Epithelial cell of esophagus (primary cell): Measurements from ENCODE around the gene GALNT9.

Source experiments
- DNase-seq: peaks from one replicate; pipeline ENCODE4 v3.0.0; 2010; ENCODE audit warnings: low read depth
- H3K4me3 ChIP-seq: 2 replicates; pipeline ENCODE4 v1.5.1; 2011; ENCODE audit warnings: mild to moderate bottlenecking, low read length, control low read depth
- TF ChIP-seq, protein P1 (sequence below): IDR thresholded peaks from 2 replicates; pipeline ENCODE4 v1.5.1; 2011; ENCODE audit warnings: low read depth, mild to moderate bottlenecking, low read length, control low read depth, inconsistent platforms; ENCODE audit not compliant: insufficient read depth; ENCODE audit errors: missing control alignments

GALNT9 gene

DNA sequence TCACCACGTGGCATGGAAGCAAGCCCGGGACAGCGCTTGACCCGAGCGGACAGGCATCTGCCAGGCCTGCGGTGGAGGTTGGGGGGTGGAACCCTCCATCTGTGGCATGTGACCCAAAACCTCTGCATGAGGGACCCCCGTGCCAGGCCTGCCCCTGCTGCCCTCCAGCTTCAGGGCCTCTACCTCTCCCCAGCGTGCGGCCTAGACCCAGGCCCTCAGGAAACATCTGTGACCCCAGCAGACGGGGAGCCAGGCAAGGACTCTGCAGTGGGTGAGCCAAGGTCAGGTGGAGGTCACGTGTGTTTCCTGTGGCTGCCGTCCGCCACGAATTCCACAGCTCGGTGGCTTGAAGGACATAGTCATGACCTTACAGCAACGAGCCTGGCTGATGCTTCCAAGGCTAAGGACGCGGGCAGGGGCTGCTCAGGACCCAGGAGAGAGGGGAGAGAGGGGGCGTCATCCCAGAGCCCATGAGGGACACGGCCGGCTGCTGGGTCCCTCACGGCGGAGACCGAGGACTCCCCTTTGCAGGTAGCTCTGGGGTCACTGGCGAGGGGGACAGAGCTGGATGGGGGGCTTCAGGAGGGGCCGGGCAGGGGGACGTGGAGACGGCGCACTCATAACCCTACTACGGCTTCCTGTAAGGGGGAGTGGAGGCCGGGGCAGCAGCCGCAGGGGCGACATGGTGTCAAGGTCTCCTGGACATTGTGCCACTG, 91.5 kb downstream of the GALNT9 start:
- no peak overlapping the region for H3K4me3 ChIP-seq

DNA sequence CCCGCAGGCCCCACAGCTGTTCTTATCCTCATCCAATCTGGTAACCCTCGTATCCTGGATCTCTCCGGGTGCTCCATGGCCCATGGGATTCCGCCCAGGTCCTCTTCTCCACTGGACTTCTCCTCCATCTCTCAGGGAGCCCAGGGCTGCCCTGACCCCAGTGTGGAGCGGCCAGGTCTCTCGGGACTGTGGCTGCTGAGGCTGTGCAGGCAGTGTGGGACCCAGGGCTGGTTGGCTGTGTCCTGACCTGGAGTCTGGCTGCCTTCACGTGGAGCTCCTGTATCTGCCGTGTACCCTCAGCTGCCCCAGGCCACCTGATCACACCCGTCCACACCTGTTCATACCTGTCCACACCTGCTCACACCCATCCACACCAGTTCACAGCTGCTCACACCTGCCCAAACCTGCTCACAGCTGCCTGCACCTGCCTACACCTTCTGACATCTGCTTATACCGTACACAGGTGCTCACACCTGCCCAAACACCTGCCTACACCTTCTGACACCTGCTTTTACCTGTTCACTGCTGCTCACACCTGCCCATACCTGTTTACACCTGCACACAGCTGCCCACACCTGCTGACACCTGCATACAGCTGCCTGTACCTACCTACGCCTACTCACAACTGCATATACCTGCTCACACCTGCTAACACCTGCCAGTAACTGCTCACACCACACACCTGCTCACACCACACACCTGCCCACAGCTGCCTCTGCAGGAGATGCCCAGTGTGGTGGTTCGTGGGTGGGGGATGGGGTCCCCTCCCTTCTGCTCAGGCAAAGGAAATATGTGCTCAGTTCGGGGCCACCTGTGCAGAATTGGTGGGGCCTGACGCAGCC, 92.2 kb downstream of the GALNT9 start:
- no peak overlapping the region for H3K4me3 ChIP-seq
- no peak for DNase-seq
- TF ChIP-seq, protein P1, sequence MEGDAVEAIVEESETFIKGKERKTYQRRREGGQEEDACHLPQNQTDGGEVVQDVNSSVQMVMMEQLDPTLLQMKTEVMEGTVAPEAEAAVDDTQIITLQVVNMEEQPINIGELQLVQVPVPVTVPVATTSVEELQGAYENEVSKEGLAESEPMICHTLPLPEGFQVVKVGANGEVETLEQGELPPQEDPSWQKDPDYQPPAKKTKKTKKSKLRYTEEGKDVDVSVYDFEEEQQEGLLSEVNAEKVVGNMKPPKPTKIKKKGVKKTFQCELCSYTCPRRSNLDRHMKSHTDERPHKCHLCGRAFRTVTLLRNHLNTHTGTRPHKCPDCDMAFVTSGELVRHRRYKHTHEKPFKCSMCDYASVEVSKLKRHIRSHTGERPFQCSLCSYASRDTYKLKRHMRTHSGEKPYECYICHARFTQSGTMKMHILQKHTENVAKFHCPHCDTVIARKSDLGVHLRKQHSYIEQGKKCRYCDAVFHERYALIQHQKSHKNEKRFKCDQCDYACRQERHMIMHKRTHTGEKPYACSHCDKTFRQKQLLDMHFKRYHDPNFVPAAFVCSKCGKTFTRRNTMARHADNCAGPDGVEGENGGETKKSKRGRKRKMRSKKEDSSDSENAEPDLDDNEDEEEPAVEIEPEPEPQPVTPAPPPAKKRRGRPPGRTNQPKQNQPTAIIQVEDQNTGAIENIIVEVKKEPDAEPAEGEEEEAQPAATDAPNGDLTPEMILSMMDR = no peak

More for the DNA sequence above, 91.5 kb downstream of the GALNT9 start:
- TF ChIP-seq, protein P1 = no peak
- no peak for DNase-seq

DNA sequence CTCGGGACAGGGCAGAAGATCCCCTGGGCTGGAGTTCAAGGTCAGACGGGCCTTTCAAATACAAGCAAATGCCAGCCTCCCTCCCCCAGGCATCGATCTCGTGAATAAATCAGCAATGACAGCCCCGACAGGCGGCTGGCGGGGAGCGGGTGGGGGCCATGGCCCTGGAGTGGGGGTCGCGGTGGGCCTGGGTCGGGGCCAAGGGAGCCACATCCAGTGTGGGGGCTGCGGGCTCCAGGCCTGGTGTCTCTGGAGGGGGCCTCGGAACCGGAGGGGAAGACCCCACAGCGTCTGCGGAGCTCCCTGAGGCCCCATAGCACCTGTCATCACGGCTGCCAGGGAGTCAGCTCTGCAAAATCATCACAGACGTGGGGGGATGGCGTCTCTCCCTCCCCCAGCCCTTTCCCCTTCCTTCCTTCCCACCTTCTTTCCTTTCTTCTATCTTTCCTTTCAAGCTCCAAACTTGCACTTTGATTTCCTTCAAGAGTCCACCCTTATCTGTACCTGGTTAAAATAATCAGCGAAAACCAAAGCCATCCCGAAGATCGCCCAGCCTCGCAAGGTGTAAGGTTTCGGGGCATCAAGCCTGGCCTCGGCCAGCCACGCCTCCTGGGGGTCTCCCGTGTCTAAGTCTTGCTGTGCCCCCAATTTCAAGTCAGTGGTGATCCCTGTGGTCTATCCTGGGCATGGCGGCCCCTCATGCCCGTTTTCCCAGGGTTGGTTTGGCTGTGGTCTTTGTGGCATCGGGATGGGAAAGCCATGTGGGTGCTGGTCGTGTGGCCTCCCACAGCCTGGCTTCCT, 93.1 kb downstream of the GALNT9 start:
- no peak overlapping the region for H3K4me3 ChIP-seq
- TF ChIP-seq, protein P1 = no peak
- no peak for DNase-seq

DNA sequence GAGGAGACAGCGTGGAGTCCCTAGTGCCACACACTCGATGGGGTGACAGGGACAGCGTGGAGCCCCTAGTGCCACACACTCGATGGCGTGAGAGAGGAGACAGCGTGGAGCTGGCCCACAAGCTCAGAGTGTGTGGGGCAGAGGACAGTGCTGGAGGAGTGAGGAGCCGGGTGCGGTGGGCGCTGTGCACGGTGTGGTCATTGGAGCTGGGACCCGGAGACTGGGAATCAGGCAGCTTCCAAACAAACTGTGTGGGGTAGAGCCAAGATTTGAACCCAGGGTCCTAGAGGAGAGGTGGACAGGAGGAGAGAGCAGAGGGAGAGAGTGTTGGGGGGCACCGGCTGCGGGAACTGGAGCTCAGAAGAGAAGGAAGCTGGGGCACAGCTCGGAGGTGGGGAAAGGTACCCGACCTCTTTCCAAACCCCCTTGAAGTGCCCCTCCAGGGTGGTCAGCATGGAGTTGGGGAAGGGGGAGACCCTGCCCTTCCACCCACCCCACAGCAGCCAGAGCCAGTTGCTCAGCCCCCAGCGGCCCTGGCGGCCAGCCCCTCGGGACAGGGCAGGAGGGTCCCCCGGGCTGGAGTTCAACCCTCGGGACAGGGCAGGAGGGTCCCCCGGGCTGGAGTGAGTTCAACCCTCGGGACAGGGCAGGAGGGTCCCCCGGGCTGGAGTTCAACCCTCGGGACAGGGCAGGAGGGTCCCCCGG, 94.1 kb downstream of the GALNT9 start:
- TF ChIP-seq, protein P1 = no peak
- no peak for DNase-seq
- H3K4me3 ChIP-seq = no peak overlapping the region

DNA sequence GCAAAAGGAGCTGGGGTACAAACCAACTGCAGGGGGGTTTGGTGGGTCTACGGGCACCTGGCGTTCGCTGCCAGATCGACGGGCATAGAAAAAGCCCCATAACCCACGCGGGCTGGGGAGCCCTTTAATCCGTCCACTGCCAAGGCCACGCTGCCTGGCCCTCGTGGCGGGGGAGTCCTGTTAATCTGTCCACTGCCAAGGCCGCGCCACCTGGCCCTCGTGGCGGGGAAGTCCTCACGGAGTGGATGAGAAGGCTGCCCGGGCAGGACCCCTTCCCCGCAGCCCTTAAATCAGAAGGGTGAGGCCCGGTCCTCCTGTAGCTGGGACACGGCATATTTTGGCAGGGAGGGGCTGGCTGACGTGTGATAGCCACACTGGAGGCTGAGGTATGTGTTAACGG, 99.0 kb downstream of the GALNT9 start:
- TF ChIP-seq, protein P1 = no peak
- H3K4me3 ChIP-seq = no peak overlapping the region
- no peak for DNase-seq

DNA sequence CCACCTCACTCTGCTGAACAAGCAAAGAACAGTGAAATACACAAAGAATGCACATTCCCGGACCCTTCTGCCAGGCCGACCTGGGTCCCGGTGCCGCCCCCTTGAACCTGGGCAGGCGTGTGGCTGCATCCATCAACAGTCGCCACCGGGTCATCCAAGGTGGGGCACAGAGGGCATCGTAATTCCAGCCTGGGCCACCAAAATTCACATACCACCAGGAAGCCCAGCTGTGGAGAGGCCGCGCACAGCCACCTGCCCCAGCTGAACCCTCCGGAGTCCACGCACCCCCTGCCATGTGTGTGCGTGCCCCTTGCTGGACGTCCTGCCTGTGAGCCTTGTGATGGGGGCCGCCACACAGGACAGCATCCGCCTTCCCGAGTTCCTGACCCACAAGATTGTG, 99.5 kb downstream of the GALNT9 start:
- no peak for DNase-seq

More for the DNA sequence above, 99.5 kb downstream of the GALNT9 start:
- H3K4me3 ChIP-seq = no peak overlapping the region
- TF ChIP-seq, protein P1 = no peak
